IMR-90 (cell line): ENCODE data around the gene PRKCE. TPM values are rescaled to one million over a fixed set of nuclear protein-coding genes. Genes with fewer than 3 reads are reported as not detected.

ENCODE experiments used
- ATAC-seq: fragments of 200-7000 bp; cut with Tn5 transposase; 2 replicates; pipeline ENCODE4 v1.9.1; 2020; ENCODE audit warnings: low read depth, mild to moderate bottlenecking, moderate library complexity
- BruUV-seq: library from RNA; stranded (reverse); fragments of 400-500 nt; replicated peaks from 2 replicates; lab custom pipeline; 2021; lab: Mats Ljungman, UMichigan
- CTCF ChIA-PET: fragments of 300-600 bp; formaldehyde crosslinking; extraction: SDS; loops from one replicate; lab custom pipeline; 2021; ENCODE audit warnings: antibody characterized with exemption; lab: Yijun Ruan, JAX
- POLR2A ChIA-PET: fragments of 300-600 bp; sonication (Branson Sonifier 250); formaldehyde crosslinking; loops from one replicate; lab custom pipeline; 2022; ENCODE audit warnings: antibody characterized with exemption; ENCODE audit not compliant: unreplicated experiment; lab: Charles Lee
- DNase-seq: peaks from one replicate; pipeline ENCODE4 v3.0.0; 2013
- H2AFZ ChIP-seq: replicated peaks from 2 replicates; pipeline ENCODE3; 2013; ENCODE audit warnings: low read length, mild to moderate bottlenecking; ENCODE audit not compliant: poor library complexity
- H2AK5ac ChIP-seq: 2 replicates; pipeline ENCODE4 v1.6.1; 2013; ENCODE audit warnings: low read depth, low read length, inconsistent platforms
- H2AK9ac ChIP-seq: replicated peaks from 2 replicates; pipeline ENCODE3; 2013; ENCODE audit warnings: mild to moderate bottlenecking, low read depth, low read length, moderate library complexity; ENCODE audit not compliant: poor library complexity
- H2BK120ac ChIP-seq: 2 replicates; pipeline ENCODE4 v1.6.1; 2013; ENCODE audit warnings: low read depth, low read length, inconsistent platforms
- H2BK15ac ChIP-seq: 3 replicates; pipeline ENCODE4 v1.6.1; 2013; ENCODE audit warnings: low read depth, low read length, inconsistent platforms
- H2BK20ac ChIP-seq: 2 replicates; pipeline ENCODE4 v1.6.1; 2013; ENCODE audit warnings: low read depth, mild to moderate bottlenecking, inconsistent platforms, low read length, moderate library complexity
- H2BK5ac ChIP-seq: 2 replicates; pipeline ENCODE4 v1.6.1; 2013; ENCODE audit warnings: mild to moderate bottlenecking, low read depth, low read length, inconsistent platforms; ENCODE audit not compliant: poor library complexity, severe bottlenecking
- H3K14ac ChIP-seq: replicated peaks from 2 replicates; pipeline ENCODE4 v1.6.1; 2013; ENCODE audit warnings: low read depth, low read length, inconsistent platforms
- H3K18ac ChIP-seq: 2 replicates; pipeline ENCODE4 v1.6.1; 2013; ENCODE audit warnings: low read depth, low read length, control low read depth
- H3K23ac ChIP-seq: 2 replicates; pipeline ENCODE4 v1.6.1; 2013; ENCODE audit warnings: low read depth, low read length, inconsistent platforms
- H3K27ac ChIP-seq: 2 replicates; pipeline ENCODE4 v1.5.1; 2013; ENCODE audit warnings: mild to moderate bottlenecking, control low read depth, low read length; ENCODE audit not compliant: insufficient read depth
- H3K27me3 ChIP-seq: 2 replicates; pipeline ENCODE4 v1.6.1; 2013; ENCODE audit warnings: low read length; ENCODE audit not compliant: control insufficient read depth, insufficient read depth
- H3K36me3 ChIP-seq: 2 replicates; pipeline ENCODE4 v1.6.1; 2013; ENCODE audit warnings: low read length, mixed read lengths; ENCODE audit not compliant: control insufficient read depth, insufficient read depth
- H3K4ac ChIP-seq: 2 replicates; pipeline ENCODE4 v1.6.1; 2013; ENCODE audit warnings: low read depth, low read length, inconsistent platforms
- H3K4me1 ChIP-seq: 2 replicates; pipeline ENCODE4 v1.6.1; 2013; ENCODE audit warnings: low read length, mixed read lengths; ENCODE audit not compliant: control insufficient read depth, insufficient read depth
- H3K4me2 ChIP-seq: 2 replicates; pipeline ENCODE4 v1.6.1; 2013; ENCODE audit warnings: low read depth, mild to moderate bottlenecking, control low read depth, low read length, moderate library complexity
- H3K4me3 ChIP-seq: 2 replicates; pipeline ENCODE4 v1.5.1; 2013; ENCODE audit warnings: low read depth, mild to moderate bottlenecking, control low read depth, low read length, moderate library complexity; ENCODE audit not compliant: insufficient read depth
- H3K56ac ChIP-seq: 2 replicates; pipeline ENCODE4 v1.6.1; 2013; ENCODE audit warnings: low read length, inconsistent platforms; ENCODE audit not compliant: insufficient read depth; ENCODE audit errors: extremely low read depth
- H3K79me1 ChIP-seq, 2 experiments: 2 replicates each; pipeline ENCODE4 v1.6.1; 2013; ENCODE audit warnings: low read length in 2 of 2, inconsistent platforms in 1 of 2, low read depth in 1 of 2
- H3K9ac ChIP-seq: 2 replicates; pipeline ENCODE4 v1.6.1; 2013; ENCODE audit warnings: low read depth, low read length, control low read depth
- H3K9me1 ChIP-seq: 2 replicates; pipeline ENCODE4 v1.6.1; 2013; ENCODE audit warnings: low read length, inconsistent platforms; ENCODE audit not compliant: insufficient read depth
- H3K9me3 ChIP-seq: 2 replicates; pipeline ENCODE4 v1.6.1; 2013; ENCODE audit warnings: low read length; ENCODE audit not compliant: control insufficient read depth, insufficient read depth
- H4K20me1 ChIP-seq: 2 replicates; pipeline ENCODE4 v1.6.1; 2013; ENCODE audit warnings: low read length, inconsistent platforms; ENCODE audit not compliant: insufficient read depth
- H4K5ac ChIP-seq: 2 replicates; pipeline ENCODE4 v1.6.1; 2013; ENCODE audit warnings: mild to moderate bottlenecking, low read depth, low read length, control low read depth
- H4K8ac ChIP-seq, 2 experiments: 2 replicates each; pipeline ENCODE4 v1.6.1; 2013; ENCODE audit warnings: low read depth in 2 of 2, low read length in 2 of 2, control low read depth in 1 of 2, inconsistent platforms in 1 of 2
- H4K91ac ChIP-seq: 2 replicates; pipeline ENCODE4 v1.6.1; 2013; ENCODE audit warnings: low read depth, low read length, inconsistent platforms; ENCODE audit not compliant: insufficient read depth
- BHLHE40 ChIP-seq: fragments of 150-350 bp; IDR thresholded peaks from 2 replicates; pipeline ENCODE4 v1.6.1; 2016; ENCODE audit warnings: mild to moderate bottlenecking, low read depth, low read length
- CEBPB ChIP-seq: IDR thresholded peaks from 2 replicates; pipeline ENCODE4 v1.6.1; 2012; ENCODE audit warnings: low read depth, low read length, improper control_type of control experiment
- CHD1 ChIP-seq: IDR thresholded peaks from 2 replicates; pipeline ENCODE4 v1.6.1; 2012; ENCODE audit warnings: low read depth, low read length, improper control_type of control experiment
- FOS ChIP-seq: fragments of 150-350 bp; IDR thresholded peaks from 2 replicates; pipeline ENCODE4 v1.6.1; 2016; ENCODE audit warnings: low read depth, low read length
- MAFK ChIP-seq: IDR thresholded peaks from 2 replicates; pipeline ENCODE4 v1.6.1; 2012; ENCODE audit warnings: low read depth, low read length, improper control_type of control experiment
- MAZ ChIP-seq: IDR thresholded peaks from 2 replicates; pipeline ENCODE4 v1.6.1; 2012; ENCODE audit warnings: low read depth, mild to moderate bottlenecking, low read length, improper control_type of control experiment, moderate library complexity, borderline replicate concordance
- MXI1 ChIP-seq: IDR thresholded peaks from 2 replicates; pipeline ENCODE4 v1.6.1; 2012; ENCODE audit warnings: low read depth, mild to moderate bottlenecking, low read length, moderate library complexity, borderline replicate concordance
- NFE2L2 ChIP-seq: fragments of 150-350 bp; IDR thresholded peaks from 2 replicates; pipeline ENCODE4 v1.6.1; 2016; ENCODE audit warnings: low read depth, mild to moderate bottlenecking, low read length
- POLR2A ChIP-seq: IDR thresholded peaks from 2 replicates; pipeline ENCODE4 v1.6.1; 2012; ENCODE audit warnings: mild to moderate bottlenecking, low read depth, low read length
- RAD21 ChIP-seq: IDR thresholded peaks from 2 replicates; pipeline ENCODE4 v1.6.1; 2012; ENCODE audit warnings: low read length, improper control_type of control experiment
- RCOR1 ChIP-seq: IDR thresholded peaks from 2 replicates; pipeline ENCODE4 v1.6.1; 2012; ENCODE audit warnings: mild to moderate bottlenecking, low read length, improper control_type of control experiment; ENCODE audit not compliant: insufficient replicate concordance
- RFX5 ChIP-seq: IDR thresholded peaks from 2 replicates; pipeline ENCODE4 v1.8.0; 2012; ENCODE audit warnings: low read depth, mild to moderate bottlenecking, low read length, moderate library complexity
- SMC3 ChIP-seq: fragments of 150-350 bp; IDR thresholded peaks from 2 replicates; pipeline ENCODE4 v1.6.1; 2016; ENCODE audit warnings: low read depth, mild to moderate bottlenecking, antibody characterized with exemption, low read length, moderate library complexity
- USF2 ChIP-seq: fragments of 150-350 bp; IDR thresholded peaks from 2 replicates; pipeline ENCODE4 v1.6.1; 2017; ENCODE audit warnings: mild to moderate bottlenecking, antibody characterized with exemption, low read length, low read depth
- WGBS, 2 experiments: methylation state at CpG; one replicate each; pipeline versions ENCODE4 v1.1.5 to v1.1.7; 2013; ENCODE audit warnings: missing lambda C conversion rate in 2 of 2; ENCODE audit not compliant: insufficient read length in 1 of 2; ENCODE audit errors: extremely low coverage in 2 of 2; 5-methylcytosine and 5-hydroxymethylcytosine counted together
- dilution Hi-C: fragments of 300-500 bp; cut with HindIII; formaldehyde crosslinking; loops from one replicate; pipeline ENCODE4 v1.14.3; 2018; ENCODE audit warnings: low sequenced_read_pairs; ENCODE audit not compliant: unreplicated experiment
- in situ Hi-C: fragments of 300-500 bp; cut with MboI; formaldehyde crosslinking; loops from 3 replicates; pipeline ENCODE4 v1.14.3; 2019; ENCODE audit warnings: low sequenced_read_pairs, inconsistent platforms, mixed read lengths
- intact Hi-C: fragments of 100-400 bp; cut with micrococcal nuclease; formaldehyde crosslinking; loops from 2 replicates; pipeline ENCODE4 v1.10.0; 2022
- polyA plus RNA-seq, 3 experiments: library from polyadenylated mRNA; depleted of rRNA; stranded (reverse); fragments of >200 nt; gene quantifications; 2 replicates each; pipeline ENCODE4 v1.2.3, GENCODE V29; 2012; ENCODE audit warnings: low replicate concordance in 1 of 3
- total RNA-seq: library from RNA; depleted of rRNA; stranded (reverse); fragments of >200 nt; gene quantifications from 2 replicates; pipeline ENCODE4 v1.2.3, GENCODE V29; 2012
- TF ChIP-seq, protein P1 (sequence below): fragments of 150-350 bp; IDR thresholded peaks from 2 replicates; pipeline ENCODE4 v1.6.1; 2016; ENCODE audit warnings: low read depth, mild to moderate bottlenecking, low read length, moderate library complexity, borderline replicate concordance
- TF ChIP-seq, protein P2 (sequence below): conservative IDR thresholded peaks from 2 replicates; pipeline ENCODE4 v1.5.1; 2012; ENCODE audit warnings: mild to moderate bottlenecking, low read depth, low read length, improper control_type of control experiment

The PRKCE gene
- total and polyA plus RNA-seq, 2 of the 4 experiments (the other 2 are of a cell fraction): 8.1 to 32.4 TPM

DNA sequence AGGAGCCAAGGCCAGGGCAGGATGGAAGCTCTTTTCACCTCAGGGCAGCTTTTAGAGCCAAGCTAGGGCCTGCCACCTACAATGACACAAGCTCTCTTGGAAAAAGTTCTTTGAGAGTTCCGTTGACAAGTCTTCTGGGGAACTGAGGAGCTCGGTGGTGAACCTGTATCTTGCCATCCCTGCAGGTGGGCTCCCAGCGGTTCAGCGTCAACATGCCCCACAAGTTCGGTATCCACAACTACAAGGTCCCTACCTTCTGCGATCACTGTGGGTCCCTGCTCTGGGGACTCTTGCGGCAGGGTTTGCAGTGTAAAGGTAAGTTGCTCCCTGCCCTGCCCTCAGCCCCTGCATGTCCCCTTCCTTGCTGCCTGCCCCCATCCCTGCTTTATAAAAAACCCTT lies 332.9 kb downstream of the PRKCE start:
- BruUV-seq: no TSS peak
- 100% methylated on average over 1 of the region's 7 CpGs; no CpG with 5 or more reads in 1 of the 2 experiments for WGBS, 2 experiments
- Histone ChIP-seq H3K4ac (no peak overlapping the region), H3K56ac (no peak overlapping the region), H4K91ac (no peak overlapping the region), H3K4me2 (no peak overlapping the region), H2AK5ac (no peak overlapping the region), H3K4me3 (no peak overlapping the region), H3K9me3 (no peaks in the 10 kb centered on the region), H4K5ac (no peak overlapping the region), H2AFZ (no peak overlapping the region), H3K27ac (no peak overlapping the region), H3K4me1 (no peaks in the 10 kb centered on the region), H2AK9ac (no peak overlapping the region), H2BK15ac (no peak overlapping the region), H3K9ac (no peak overlapping the region), H3K79me1 (no peaks in the 10 kb centered on the region), H3K27me3 (no peaks in the 10 kb centered on the region), H4K20me1 (no peaks in the 10 kb centered on the region), H3K9me1 (peaks cover 9% of the 10 kb centered on the region), H2BK120ac (no peak overlapping the region), H3K14ac (no peak overlapping the region), H4K8ac (no peak overlapping the region), H3K18ac (no peak overlapping the region), H3K36me3 (peaks cover 8% of the 10 kb centered on the region), H2BK5ac (no peak overlapping the region), H3K23ac (no peak overlapping the region), H2BK20ac (no peak overlapping the region)
- no peak for TF ChIP-seq CEBPB
- TF ChIP-seq SMC3: no peak
- no peak for TF ChIP-seq MAZ
- no peak for TF ChIP-seq RFX5
- no peak for TF ChIP-seq NFE2L2
- no peak for TF ChIP-seq MAFK
- no peak for TF ChIP-seq CHD1
- TF ChIP-seq, protein P1, sequence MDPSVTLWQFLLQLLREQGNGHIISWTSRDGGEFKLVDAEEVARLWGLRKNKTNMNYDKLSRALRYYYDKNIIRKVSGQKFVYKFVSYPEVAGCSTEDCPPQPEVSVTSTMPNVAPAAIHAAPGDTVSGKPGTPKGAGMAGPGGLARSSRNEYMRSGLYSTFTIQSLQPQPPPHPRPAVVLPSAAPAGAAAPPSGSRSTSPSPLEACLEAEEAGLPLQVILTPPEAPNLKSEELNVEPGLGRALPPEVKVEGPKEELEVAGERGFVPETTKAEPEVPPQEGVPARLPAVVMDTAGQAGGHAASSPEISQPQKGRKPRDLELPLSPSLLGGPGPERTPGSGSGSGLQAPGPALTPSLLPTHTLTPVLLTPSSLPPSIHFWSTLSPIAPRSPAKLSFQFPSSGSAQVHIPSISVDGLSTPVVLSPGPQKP: no peak
- TF ChIP-seq MXI1: no peak
- TF ChIP-seq USF2: no peak
- no peak for TF ChIP-seq RCOR1
- no peak for TF ChIP-seq RAD21
- TF ChIP-seq, protein P2, sequence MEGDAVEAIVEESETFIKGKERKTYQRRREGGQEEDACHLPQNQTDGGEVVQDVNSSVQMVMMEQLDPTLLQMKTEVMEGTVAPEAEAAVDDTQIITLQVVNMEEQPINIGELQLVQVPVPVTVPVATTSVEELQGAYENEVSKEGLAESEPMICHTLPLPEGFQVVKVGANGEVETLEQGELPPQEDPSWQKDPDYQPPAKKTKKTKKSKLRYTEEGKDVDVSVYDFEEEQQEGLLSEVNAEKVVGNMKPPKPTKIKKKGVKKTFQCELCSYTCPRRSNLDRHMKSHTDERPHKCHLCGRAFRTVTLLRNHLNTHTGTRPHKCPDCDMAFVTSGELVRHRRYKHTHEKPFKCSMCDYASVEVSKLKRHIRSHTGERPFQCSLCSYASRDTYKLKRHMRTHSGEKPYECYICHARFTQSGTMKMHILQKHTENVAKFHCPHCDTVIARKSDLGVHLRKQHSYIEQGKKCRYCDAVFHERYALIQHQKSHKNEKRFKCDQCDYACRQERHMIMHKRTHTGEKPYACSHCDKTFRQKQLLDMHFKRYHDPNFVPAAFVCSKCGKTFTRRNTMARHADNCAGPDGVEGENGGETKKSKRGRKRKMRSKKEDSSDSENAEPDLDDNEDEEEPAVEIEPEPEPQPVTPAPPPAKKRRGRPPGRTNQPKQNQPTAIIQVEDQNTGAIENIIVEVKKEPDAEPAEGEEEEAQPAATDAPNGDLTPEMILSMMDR: no peak
- no peak for TF ChIP-seq BHLHE40
- TF ChIP-seq FOS: no peak
- TF ChIP-seq POLR2A: no peak
- DNase-seq (no peak), ATAC-seq (no peak)
- intact Hi-C loops (no loop called here), dilution Hi-C loops (no loop called here), in situ Hi-C loops (no loop called here)
- ChIA-PET POLR2A (no interaction called here), CTCF (no interaction called here)
